Keratinocyte (primary cell): ENCODE measurements around the gene SEMA4D. TPM values are rescaled to one million over a fixed set of nuclear protein-coding genes. Genes with fewer than 3 reads are reported as not detected.

ENCODE experiments used
- DNase-seq: peaks from one replicate; pipeline ENCODE4 v3.0.0-alpha.2; 2011; ENCODE audit warnings: low read depth, missing footprints, low spot score
- FAIRE-seq: peaks from 2 replicates; lab custom pipeline; 2011; peaks lifted over from hg19 to GRCh38; lab: Jason Lieb, UNC
- H2AFZ ChIP-seq: 2 replicates; pipeline ENCODE4 v1.6.0; 2012; ENCODE audit warnings: low read length, control low read depth, inconsistent platforms; ENCODE audit not compliant: control insufficient read depth
- H3K27ac ChIP-seq: 2 replicates; pipeline ENCODE4 v1.5.1; 2011; ENCODE audit warnings: low read length; ENCODE audit not compliant: control insufficient read depth, insufficient read depth
- H3K27me3 ChIP-seq: 3 replicates; pipeline ENCODE4 v1.6.0; 2011; ENCODE audit warnings: low read length; ENCODE audit not compliant: control insufficient read depth, insufficient read depth; ENCODE audit errors: extremely low read depth
- H3K36me3 ChIP-seq, 2 experiments: 2 replicates in 1 of 2; 3 replicates in 1 of 2; pipeline ENCODE4 v1.5.1; 2011; ENCODE audit warnings: low read length in 2 of 2, mild to moderate bottlenecking in 1 of 2; ENCODE audit not compliant: control insufficient read depth in 2 of 2, insufficient read depth in 2 of 2; ENCODE audit errors: extremely low read depth in 1 of 2
- H3K4me1 ChIP-seq: 3 replicates; pipeline ENCODE4 v1.5.1; 2011; ENCODE audit warnings: low read length; ENCODE audit not compliant: control insufficient read depth, insufficient read depth; ENCODE audit errors: extremely low read depth
- H3K4me2 ChIP-seq: 3 replicates; pipeline ENCODE4 v1.6.0; 2011; ENCODE audit warnings: low read depth, low read length; ENCODE audit not compliant: control insufficient read depth, insufficient read depth; ENCODE audit errors: extremely low read depth
- H3K4me3 ChIP-seq, 3 experiments: fragments of 200-600 bp in 1 of 3; sonication (generic) in 1 of 3; 2 replicates in 2 of 3; 3 replicates in 1 of 3; pipeline ENCODE4 v1.5.1; 2011 to 2016; ENCODE audit warnings: low read length in 3 of 3, mild to moderate bottlenecking in 3 of 3, control low read depth in 2 of 3, inconsistent platforms in 1 of 3, low read depth in 1 of 3, mixed read lengths in 1 of 3, mixed run types in 1 of 3, moderate library complexity in 1 of 3; ENCODE audit not compliant: control insufficient read depth in 2 of 3, insufficient read depth in 2 of 3; ENCODE audit errors: extremely low read depth in 1 of 3
- H3K79me2 ChIP-seq: 2 replicates; pipeline ENCODE4 v1.6.0; 2012; ENCODE audit warnings: low read length; ENCODE audit not compliant: control insufficient read depth, insufficient read depth
- H3K9ac ChIP-seq: 3 replicates; pipeline ENCODE4 v1.6.0; 2011; ENCODE audit warnings: low read length; ENCODE audit not compliant: control insufficient read depth, insufficient read depth; ENCODE audit errors: extremely low read depth
- H3K9me1 ChIP-seq: 3 replicates; pipeline ENCODE4 v1.6.0; 2011; ENCODE audit warnings: low read length; ENCODE audit not compliant: control insufficient read depth, insufficient read depth; ENCODE audit errors: extremely low read depth
- H3K9me3 ChIP-seq: 2 replicates; pipeline ENCODE4 v1.5.1; 2012; ENCODE audit warnings: low read depth, low read length; ENCODE audit not compliant: control insufficient read depth
- H4K20me1 ChIP-seq: 3 replicates; pipeline ENCODE4 v1.6.0; 2011; ENCODE audit warnings: low read length; ENCODE audit not compliant: control insufficient read depth, insufficient read depth; ENCODE audit errors: extremely low read depth
- CTCF ChIP-seq, 3 experiments: IDR thresholded peaks in 1 of 3; conservative IDR thresholded peaks in 1 of 3; optimal IDR thresholded peaks in 1 of 3; 2 replicates in 2 of 3; 3 replicates in 1 of 3; pipeline versions ENCODE3 to v1.5.1; 2011; ENCODE audit warnings: low read length in 3 of 3, mild to moderate bottlenecking in 3 of 3, moderate library complexity in 2 of 3, control low read depth in 1 of 3, inconsistent platforms in 1 of 3; ENCODE audit not compliant: insufficient read depth in 2 of 3; ENCODE audit errors: extremely low read depth in 1 of 3
- EZH2 ChIP-seq: IDR thresholded peaks from one replicate; pipeline ENCODE4 v1.6.1; 2012; ENCODE audit warnings: inconsistent platforms, mild to moderate bottlenecking, low read length, moderate library complexity
- dilution Hi-C: fragments of 300-500 bp; cut with MboI; formaldehyde crosslinking; loops from one replicate; pipeline ENCODE4 v1.7.0; 2020; ENCODE audit warnings: low sequenced_read_pairs; ENCODE audit not compliant: extremely low pct_ligation_motif_present
- polyA plus RNA-seq, 5 experiments: library from polyadenylated mRNA; depleted of rRNA in 3 of 5; stranded (reverse) in 3 of 5; stranded (forward) in 1 of 5; unstranded in 1 of 5; fragments of >200 nt; gene quantifications; 1 replicate in 1 of 5; 2 replicates in 3 of 5; 3 replicates in 1 of 5; pipeline versions ENCODE4 v1.2.1 to v1.2.3, GENCODE V29; 2011 to 2012; ENCODE audit warnings: missing spikeins in 2 of 5, low read depth in 1 of 5, low replicate concordance in 1 of 5

Gene SEMA4D
- polyA plus RNA-seq, 1 donor (not counting 4 experiments of a cell fraction or from before 2014, with no cell fraction given) = 0.43 TPM

- Histone ChIP-seq H3K9me1 (no peaks in the 10 kb centered on the region), H3K27ac (no peak overlapping the region), H3K36me3 (no peaks in the 10 kb centered on the region), H3K4me3 (no peak overlapping the region), H3K9ac (no peak overlapping the region), H3K4me1 (no peaks in the 10 kb centered on the region), H3K9me3 (no peaks in the 10 kb centered on the region), H2AFZ (no peak overlapping the region), H3K4me2 (no peak overlapping the region), H3K79me2 (no peaks in the 10 kb centered on the region), H3K27me3 (no peaks in the 10 kb centered on the region), H4K20me1 (no peaks in the 10 kb centered on the region)
- dilution Hi-C loops = no loop called here
- TF ChIP-seq EZH2 = no peak
- no peak for TF ChIP-seq CTCF (optimal IDR thresholded peaks at IDR 0.05 in 1 of 3, IDR thresholded peaks at IDR 0.05 in 1 of 3, conservative IDR thresholded peaks at IDR 0.05 in 1 of 3; ENCODE audit: extremely low read depth in 1 of 3, insufficient read depth in 2 of 3, low read length in 3 of 3)
- DNase-seq (no peak), FAIRE-seq (no peak)
Measured at GRCh38 chr9:89428222-89428761, 69.6 kb downstream of the SEMA4D start.

GRCh38 chr9:89427621-89428221, 70.2 kb downstream of the SEMA4D start:
- Histone ChIP-seq H3K9me1 (no peaks in the 10 kb centered on the region), H3K4me2 (no peak overlapping the region), H3K27ac (no peak overlapping the region), H3K27me3 (no peaks in the 10 kb centered on the region), H3K4me3 (no peak overlapping the region), H3K4me1 (no peaks in the 10 kb centered on the region), H4K20me1 (no peaks in the 10 kb centered on the region), H2AFZ (no peak overlapping the region), H3K9ac (no peak overlapping the region), H3K36me3 (no peaks in the 10 kb centered on the region), H3K9me3 (no peaks in the 10 kb centered on the region), H3K79me2 (no peaks in the 10 kb centered on the region)
- dilution Hi-C loops = no loop called here
- no peak for FAIRE-seq
- DNase-seq = no peak
- TF ChIP-seq EZH2 (no peak), CTCF (optimal IDR thresholded peaks at IDR 0.05 in 1 of 3, IDR thresholded peaks at IDR 0.05 in 1 of 3, conservative IDR thresholded peaks at IDR 0.05 in 1 of 3; ENCODE audit: extremely low read depth in 1 of 3, insufficient read depth in 2 of 3, low read length in 3 of 3) (no peak)
